GM10266 (cell line): ENCODE data around the gene GNG4.
"Not testable (repeated sequence)": the region's sequence is repeated elsewhere in the genome, so short reads cannot be mapped to it uniquely, and the experiment has no call there.

ENCODE experiments used
- DNase-seq: peaks from one replicate; pipeline ENCODE4 v3.0.0; 2012; ENCODE audit errors: extremely low spot score
- CTCF ChIP-seq: IDR thresholded peaks from 2 replicates; pipeline ENCODE4 v1.5.1; 2012; ENCODE audit warnings: mild to moderate bottlenecking, low read depth; ENCODE audit not compliant: control insufficient read depth, insufficient read depth; ENCODE audit errors: missing control alignments

The GNG4 gene

GRCh38 chr1:235650341-235651169, 971 bp upstream of the GNG4 start:
- TF ChIP-seq CTCF, result no peak
- peak; percentile 49 for DNase-seq

- DNase-seq, result peak; percentile 80
- TF ChIP-seq CTCF, result no peak
These were observed 623 bp downstream of the GNG4 start for GRCh38 chr1:235648954-235649367.

- no peak for TF ChIP-seq CTCF
- DNase-seq, result no peak
These were observed 1.1 kb downstream of the GNG4 start for GRCh38 chr1:235648407-235648907.

GRCh38 chr1:235647537-235647936, 2.0 kb downstream of the GNG4 start:
- not testable (repeated sequence) for DNase-seq

GRCh38 chr1:235646463-235646862, 3.1 kb downstream of the GNG4 start:
- no peak for DNase-seq
- no peak for TF ChIP-seq CTCF

- no peak for DNase-seq
- TF ChIP-seq CTCF, result no peak
These were observed 4.8 kb downstream of the GNG4 start for GRCh38 chr1:235644693-235645305.

- DNase-seq, result no peak
- TF ChIP-seq CTCF, result no peak
These were observed 5.5 kb downstream of the GNG4 start for GRCh38 chr1:235643837-235644692.
